HUES64 (cell line): ENCODE results near the gene FUT7.

Source experiments
- H3K27ac ChIP-seq: 2 replicates; pipeline ENCODE4 v1.7.0; 2013; ENCODE audit warnings: low read depth, low read length, inconsistent platforms
- H3K27me3 ChIP-seq: 2 replicates; pipeline ENCODE4 v1.6.1; 2013; ENCODE audit warnings: mild to moderate bottlenecking, low read length; ENCODE audit not compliant: insufficient read depth
- H3K36me3 ChIP-seq: 2 replicates; pipeline ENCODE4 v1.6.1; 2013; ENCODE audit warnings: mild to moderate bottlenecking, low read length; ENCODE audit not compliant: insufficient read depth
- H3K4me1 ChIP-seq: 2 replicates; pipeline ENCODE4 v1.6.1; 2013; ENCODE audit warnings: mild to moderate bottlenecking, low read length, moderate library complexity; ENCODE audit not compliant: insufficient read depth
- H3K4me3 ChIP-seq: 2 replicates; pipeline ENCODE4 v1.5.1; 2013; ENCODE audit warnings: mild to moderate bottlenecking, low read length, moderate library complexity
- H3K9ac ChIP-seq: 2 replicates; pipeline ENCODE4 v1.6.1; 2013; ENCODE audit warnings: mild to moderate bottlenecking, low read depth, low read length
- H3K9me3 ChIP-seq: 2 replicates; pipeline ENCODE4 v1.6.1; 2013; ENCODE audit warnings: low read depth, low read length; ENCODE audit not compliant: insufficient read depth
- WGBS: fragments of 150-250, 120-280 bp; methylation state at CpG from one replicate; pipeline ENCODE4 v1.1.7; 2013; ENCODE audit warnings: missing lambda C conversion rate; 5-methylcytosine and 5-hydroxymethylcytosine counted together

The FUT7 gene

DNA sequence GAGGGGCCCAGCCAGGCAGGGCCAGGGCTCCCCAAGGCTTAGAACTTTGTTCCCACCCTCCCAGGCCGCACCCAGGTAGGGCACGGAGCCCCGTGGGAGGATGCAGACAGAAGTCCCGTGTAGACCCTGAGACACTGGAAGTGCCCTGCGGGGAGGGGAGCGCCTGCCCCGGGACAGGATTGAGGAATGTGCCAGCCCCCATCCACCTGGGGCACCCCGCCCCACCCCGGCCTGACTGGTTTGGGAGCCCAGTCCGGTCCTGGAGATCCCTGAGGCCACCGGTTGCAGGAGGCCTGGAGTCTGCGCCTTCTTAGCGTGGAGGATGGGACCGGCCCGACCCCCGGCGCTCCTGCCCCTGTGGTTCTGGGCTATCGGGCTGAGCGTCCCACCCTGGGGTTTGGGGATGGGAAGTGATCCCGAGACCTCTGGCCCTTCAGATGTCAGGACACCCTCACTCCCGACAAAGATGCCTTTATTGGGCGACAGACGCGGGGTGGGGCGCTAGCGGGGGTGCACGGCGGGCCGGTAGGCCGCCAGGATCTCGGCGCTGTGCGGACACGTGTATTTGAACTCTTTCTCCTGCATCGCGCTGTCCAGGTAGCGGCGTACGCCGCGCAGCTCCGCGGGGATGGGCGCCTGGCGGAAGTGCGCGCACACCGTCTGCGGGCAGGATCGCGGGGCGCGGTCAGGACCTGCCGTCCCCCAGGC, 37.6 kb downstream of the FUT7 start:
- 0 out of 2 replicates have a peak, but pooled peaks cover 6% of the 10 kb centered on the region for H3K9me3 ChIP-seq
- H3K4me1 ChIP-seq = peaks cover 9% of the 10 kb centered on the region
- H3K27ac ChIP-seq = no peak overlapping the region
- H3K27me3 ChIP-seq = peaks cover 11% of the 10 kb centered on the region; the same call in 1 of the 2 replicates
- H3K36me3 ChIP-seq = peaks cover 5% of the 10 kb centered on the region; the same call in 1 of the 2 replicates
- H3K4me3 ChIP-seq = 0 out of 2 replicates have a peak overlapping the region, but pooled peaks have one; percentile 23
- no peak overlapping the region for H3K9ac ChIP-seq
- WGBS = 95% methylated on average over 54 of the region's 54 CpGs

DNA sequence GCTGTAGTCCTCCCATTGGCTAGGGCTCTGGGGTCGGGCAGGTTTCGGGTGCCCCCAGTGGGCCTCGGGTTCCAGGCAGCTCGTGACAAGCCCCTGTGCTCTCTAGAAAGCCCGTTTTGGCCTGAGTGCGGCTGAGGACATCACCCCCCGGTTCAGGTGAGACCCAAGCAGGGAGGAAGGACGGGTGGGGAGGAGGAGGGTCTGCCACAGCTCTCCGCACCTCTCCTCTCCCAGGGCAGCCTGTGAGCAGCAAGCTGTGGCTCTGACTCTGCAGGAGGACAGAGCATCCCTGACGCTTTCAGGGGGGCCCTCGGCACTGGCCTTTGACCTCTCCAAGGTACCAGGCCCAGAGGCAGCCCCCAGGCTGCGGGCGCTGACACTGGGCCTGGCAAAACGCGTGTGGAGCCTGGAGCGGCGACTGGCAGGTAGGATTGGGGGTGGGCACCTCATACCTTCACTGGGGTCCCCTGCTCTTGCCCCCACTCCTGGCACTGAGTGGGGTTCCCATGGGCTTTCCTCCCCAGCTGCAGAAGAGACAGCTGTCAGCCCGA, 39.0 kb downstream of the FUT7 start:
- Histone ChIP-seq H3K4me3 (peak overlapping the region; percentile 77), H3K27ac (0 out of 2 replicates have a peak overlapping the region, but pooled peaks have one; percentile 55), H3K36me3 (peaks cover 5% of the 10 kb centered on the region; the same call in 1 of the 2 replicates), H3K4me1 (peaks cover 9% of the 10 kb centered on the region), H3K27me3 (peaks cover 11% of the 10 kb centered on the region; the same call in 1 of the 2 replicates), H3K9me3 (0 out of 2 replicates have a peak, but pooled peaks cover 6% of the 10 kb centered on the region), H3K9ac (peak overlapping the region; percentile 70)
- 41% methylated on average over 18 of the region's 18 CpGs for WGBS

DNA sequence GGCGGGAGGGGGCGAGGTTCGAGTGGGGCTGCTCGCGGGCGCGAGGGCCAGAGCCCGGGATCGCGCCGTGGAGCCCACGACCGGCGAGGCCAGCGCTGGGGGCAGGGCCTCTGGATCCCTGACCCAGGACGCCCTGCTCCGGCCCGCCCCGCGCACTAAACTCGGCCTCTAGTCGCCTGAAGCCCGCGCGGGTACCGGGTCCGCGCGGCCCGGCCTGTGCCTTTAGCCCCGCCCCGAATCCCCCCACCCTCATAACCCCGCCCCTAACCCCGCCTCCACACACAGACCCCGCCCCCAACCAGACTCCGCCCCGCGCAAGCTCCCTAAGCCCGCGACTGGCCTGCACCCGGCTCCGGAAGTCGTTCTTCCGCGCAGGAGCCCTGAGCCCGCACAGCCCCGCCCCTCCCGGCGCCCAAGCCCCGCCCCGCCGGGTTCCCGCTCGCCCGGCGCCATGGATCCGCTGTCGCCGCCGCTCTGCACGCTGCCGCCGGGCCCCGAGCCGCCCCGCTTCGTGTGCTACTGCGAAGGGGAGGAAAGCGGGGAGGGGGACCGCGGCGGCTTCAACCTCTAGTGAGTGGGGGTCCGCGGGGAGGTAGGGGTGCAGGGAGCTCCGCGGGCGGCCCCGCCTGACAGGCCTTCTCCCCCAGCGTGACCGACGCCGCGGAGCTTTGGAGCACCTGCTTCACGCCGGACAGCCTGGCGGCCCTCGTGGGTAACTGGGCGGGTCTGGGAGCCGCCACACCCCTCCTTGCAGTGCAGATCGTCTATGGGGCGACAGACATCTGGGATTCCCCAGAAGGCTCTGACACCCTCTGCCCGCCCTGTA, 39.7 kb downstream of the FUT7 start, which contains the start of gene PAXX:
Gene PAXX (plus strand): TSS at position 430 of the 826 bp plus-strand sequence. CDS start 22 bp downstream, at position 452.
- peaks cover 7% of the 10 kb centered on the region for H3K4me1 ChIP-seq
- 0 out of 2 replicates have a peak, but pooled peaks cover 6% of the 10 kb centered on the region for H3K9me3 ChIP-seq
- H3K27ac ChIP-seq = peak within 1 kb of the TSS; percentile 55; the same call in 1 of the 2 replicates
- WGBS = 1% methylated on average over 90 of the region's 92 CpGs
- peak within 1 kb of the TSS; percentile 77 for H3K4me3 ChIP-seq
- H3K36me3 ChIP-seq = peaks cover 5% of the 10 kb centered on the region; the same call in 1 of the 2 replicates
- H3K27me3 ChIP-seq = peaks cover 12% of the 10 kb centered on the region; the same call in 1 of the 2 replicates
- peak within 1 kb of the TSS; percentile 70 for H3K9ac ChIP-seq

DNA sequence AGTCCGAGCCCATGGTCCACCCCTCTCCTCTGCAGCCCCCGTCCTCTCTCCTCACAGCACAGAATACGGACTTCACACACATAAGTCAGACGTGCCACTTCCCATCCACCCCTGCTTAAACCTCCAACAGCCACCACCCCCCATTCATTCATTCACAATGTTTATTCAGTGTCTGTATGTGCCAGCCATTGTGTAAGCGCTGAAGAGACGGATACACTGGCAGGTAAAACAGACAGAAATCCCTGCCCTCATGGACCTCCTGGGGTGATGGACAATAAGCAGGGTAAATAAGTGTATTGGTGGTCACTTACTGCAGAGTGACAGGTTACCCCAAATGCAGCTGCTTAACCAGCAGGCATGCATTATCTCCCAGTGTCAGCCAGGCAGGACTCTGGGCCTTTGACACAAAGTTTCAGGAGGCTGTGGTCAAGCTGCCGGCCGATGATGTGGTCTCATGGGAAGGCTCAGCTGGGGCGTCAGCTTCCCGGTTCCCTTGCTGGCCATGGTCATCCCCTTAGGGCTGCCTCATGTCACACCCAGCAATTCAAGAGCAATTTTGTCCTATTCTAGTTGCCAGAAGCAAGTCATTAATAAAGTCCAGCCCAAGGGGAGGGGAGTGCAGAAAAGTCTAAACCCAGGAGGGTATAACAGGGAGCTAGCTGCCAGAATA, 41.5 kb downstream of the FUT7 start:
- Histone ChIP-seq H3K36me3 (peaks cover 5% of the 10 kb centered on the region; the same call in 1 of the 2 replicates), H3K4me3 (no peak overlapping the region), H3K9ac (no peak overlapping the region), H3K27me3 (peaks cover 24% of the 10 kb centered on the region), H3K27ac (no peak overlapping the region), H3K4me1 (no peaks in the 10 kb centered on the region), H3K9me3 (0 out of 2 replicates have a peak, but pooled peaks cover 6% of the 10 kb centered on the region)
- WGBS = 81% methylated on average over 10 of the region's 10 CpGs

DNA sequence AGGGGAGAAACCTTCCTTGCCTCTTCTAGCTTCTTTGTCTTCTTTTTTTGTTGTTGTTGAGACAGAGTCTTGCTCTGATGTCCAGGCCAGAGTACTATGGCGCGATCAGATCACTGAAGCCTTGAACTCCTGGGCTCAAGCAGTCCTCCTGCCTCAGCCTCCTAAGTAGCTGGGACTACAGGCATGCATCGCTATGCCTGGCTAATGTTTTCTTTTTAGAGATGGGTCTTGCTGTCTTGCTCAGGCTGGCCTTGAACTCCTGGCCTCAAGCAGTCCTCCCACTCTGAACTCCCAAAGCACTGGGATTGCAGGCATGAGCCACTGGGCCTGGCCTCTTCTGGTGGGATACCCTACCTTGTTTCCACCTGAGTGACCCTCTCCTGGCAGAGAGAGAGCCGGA, 43.0 kb downstream of the FUT7 start:
- no peak overlapping the region for H3K4me3 ChIP-seq
- peaks cover 28% of the 10 kb centered on the region for H3K27me3 ChIP-seq
- no peak overlapping the region for H3K27ac ChIP-seq
- WGBS = 92% methylated on average over 4 of the region's 4 CpGs
- 0 out of 2 replicates have a peak, but pooled peaks cover 6% of the 10 kb centered on the region for H3K9me3 ChIP-seq
- H3K9ac ChIP-seq = no peak overlapping the region
- no peaks in the 10 kb centered on the region for H3K4me1 ChIP-seq
- peaks cover 4% of the 10 kb centered on the region; the same call in 1 of the 2 replicates for H3K36me3 ChIP-seq

DNA sequence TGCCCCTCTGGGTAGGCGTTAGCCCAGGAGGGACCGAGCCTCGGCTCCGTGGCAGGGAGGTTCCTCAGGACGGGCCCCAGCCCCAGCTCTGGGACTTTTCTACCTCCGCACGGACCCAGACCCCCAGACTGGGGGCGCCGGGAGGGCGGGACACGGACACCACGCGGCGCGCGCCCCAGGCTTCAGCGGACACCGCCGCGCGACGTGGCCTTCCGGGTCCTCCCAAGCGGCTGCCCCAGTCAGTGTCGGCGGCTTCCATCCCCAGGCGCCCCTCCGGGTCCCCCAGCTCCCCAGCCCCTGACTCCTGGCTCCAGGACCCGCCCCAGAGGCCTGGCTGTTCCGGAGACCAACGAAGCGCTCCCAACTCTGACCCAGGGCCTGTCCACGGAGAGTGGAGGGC, 46.0 kb downstream of the FUT7 start:
- Histone ChIP-seq H3K4me1 (no peaks in the 10 kb centered on the region), H3K4me3 (no peak overlapping the region), H3K9ac (no peak overlapping the region), H3K27me3 (peaks cover 27% of the 10 kb centered on the region), H3K27ac (no peak overlapping the region), H3K36me3 (no peaks in the 10 kb centered on the region), H3K9me3 (0 out of 2 replicates have a peak, but pooled peaks cover 6% of the 10 kb centered on the region)
- WGBS = 70% methylated on average over 33 of the region's 33 CpGs

DNA sequence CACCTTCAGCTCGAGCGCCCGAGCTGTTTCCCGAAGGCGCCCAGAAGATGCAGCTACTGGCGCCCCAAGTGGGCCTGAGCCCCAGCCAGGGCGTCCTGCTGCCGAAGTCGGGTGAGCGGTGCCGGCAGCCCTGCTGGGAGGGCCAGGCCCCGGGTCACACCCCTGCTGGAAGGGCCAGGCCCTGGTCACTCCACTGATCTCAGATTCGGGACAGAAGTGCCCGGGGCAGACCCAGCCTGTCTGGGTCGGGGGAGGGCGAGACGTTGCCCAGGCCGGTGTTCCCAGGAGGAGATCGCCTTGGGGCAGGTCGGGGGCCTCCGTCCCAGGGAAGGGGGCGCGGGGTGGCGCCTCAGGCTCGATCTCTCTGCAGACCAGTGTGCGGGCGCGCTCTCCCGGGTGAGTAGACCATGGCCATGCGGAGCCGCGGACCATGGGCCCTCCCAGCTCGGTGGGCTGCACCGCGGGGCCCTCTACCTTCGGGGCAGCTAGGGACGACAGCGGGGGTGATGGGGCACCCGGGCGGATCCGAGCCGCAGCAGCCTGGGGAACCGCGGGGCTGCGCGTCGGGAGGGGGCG, 46.8 kb downstream of the FUT7 start:
- peaks cover 26% of the 10 kb centered on the region for H3K27me3 ChIP-seq
- no peak overlapping the region for H3K27ac ChIP-seq

DNA sequence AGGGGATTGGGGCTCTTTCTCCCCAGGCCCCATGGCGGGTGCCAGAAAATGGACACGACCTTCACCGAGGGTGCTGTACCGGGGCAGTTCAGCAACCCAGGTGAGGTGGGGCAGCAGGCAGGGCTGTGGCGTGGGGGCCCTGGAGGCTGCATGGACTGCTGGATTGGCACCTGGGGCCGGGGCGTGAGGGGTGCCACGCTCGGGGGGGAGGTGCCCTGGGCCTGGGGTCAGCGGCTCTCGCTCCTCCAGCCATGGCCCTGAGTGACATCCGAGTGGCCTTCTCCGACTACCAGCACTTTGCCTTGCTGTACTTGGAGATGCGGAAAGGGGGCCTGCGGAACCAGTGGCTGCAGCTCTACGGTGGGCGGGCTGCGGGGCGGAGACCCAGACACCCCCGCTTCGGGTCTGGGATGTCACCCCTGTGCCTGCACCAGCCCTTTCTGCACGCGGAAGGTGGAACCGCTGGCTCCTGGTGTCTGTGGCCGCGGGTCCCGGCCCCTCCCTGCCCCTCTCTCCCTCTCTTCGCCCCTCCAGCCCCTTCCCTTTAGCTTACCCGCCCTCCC, 47.3 kb downstream of the FUT7 start:
- H3K9ac ChIP-seq = no peak overlapping the region
- peaks cover 26% of the 10 kb centered on the region for H3K27me3 ChIP-seq
- no peaks in the 10 kb centered on the region for H3K9me3 ChIP-seq
- H3K27ac ChIP-seq = no peak overlapping the region
- no peaks in the 10 kb centered on the region for H3K4me1 ChIP-seq
- no peaks in the 10 kb centered on the region for H3K36me3 ChIP-seq
- WGBS = 78% methylated on average over 29 of the region's 29 CpGs
- no peak overlapping the region for H3K4me3 ChIP-seq

More for the DNA sequence above, 46.8 kb downstream of the FUT7 start:
- 51% methylated on average over 48 of the region's 48 CpGs for WGBS
- Histone ChIP-seq H3K9ac (no peak overlapping the region), H3K36me3 (no peaks in the 10 kb centered on the region), H3K4me1 (no peaks in the 10 kb centered on the region), H3K9me3 (0 out of 2 replicates have a peak, but pooled peaks cover under 1% of the 10 kb centered on the region), H3K4me3 (peak overlapping the region; percentile 37)

DNA sequence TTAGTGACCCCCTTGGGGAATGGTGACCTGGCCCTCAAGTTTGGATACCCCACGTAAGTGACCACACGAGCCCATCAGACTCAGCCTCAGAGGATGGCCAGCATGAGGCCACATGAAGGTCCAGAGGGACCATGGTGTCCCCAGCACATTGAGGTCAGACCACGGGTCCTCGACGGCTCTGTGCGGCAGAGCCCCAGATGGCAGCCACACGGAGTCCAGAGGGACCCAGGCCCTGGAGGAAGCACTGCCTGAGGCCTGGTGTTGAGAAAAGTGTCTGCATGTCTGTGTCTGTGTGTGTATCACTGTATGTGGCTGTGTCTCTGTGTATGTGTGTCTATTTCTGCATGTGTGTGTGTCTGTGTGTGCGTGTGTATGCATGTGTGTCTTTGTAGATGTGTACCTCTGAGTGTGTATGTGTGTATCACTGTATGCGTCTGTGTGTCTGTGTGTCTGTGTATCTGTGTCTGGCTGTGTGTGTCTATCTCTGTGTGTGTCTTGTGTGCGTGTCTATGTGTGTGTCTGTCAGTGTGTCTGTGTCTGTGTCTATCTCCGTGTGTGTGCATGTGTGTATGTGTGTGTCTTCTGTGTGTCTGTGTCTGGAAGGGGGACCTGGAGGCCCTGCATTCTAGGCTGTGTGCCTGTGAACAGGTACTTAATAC, 48.1 kb downstream of the FUT7 start:
- Histone ChIP-seq H3K4me3 (no peak overlapping the region), H3K27me3 (peaks cover 26% of the 10 kb centered on the region), H3K27ac (no peak overlapping the region), H3K9me3 (no peaks in the 10 kb centered on the region), H3K36me3 (no peaks in the 10 kb centered on the region), H3K9ac (no peak overlapping the region), H3K4me1 (no peaks in the 10 kb centered on the region)
- WGBS = 88% methylated on average over 11 of the region's 11 CpGs
